GM19372 (cell line): Measurements from ENCODE around the gene RGS14.
"Not testable (repeated sequence)": the region's sequence is repeated elsewhere in the genome, so short reads cannot be mapped to it uniquely, and the experiment has no call there.

ENCODE experiments used
- ATAC-seq: cut with Tn5 transposase; IDR thresholded peaks from one replicate; pipeline ENCODE4 v1.9.1; 2021; ENCODE audit warnings: mild to moderate bottlenecking, low read depth, moderate library complexity; ENCODE audit not compliant: unreplicated experiment

RGS14 gene

GRCh38 chr5:177396807-177397206, 39.1 kb downstream of the RGS14 start:
- ATAC-seq, result no peak

- ATAC-seq, result no peak
Measured at GRCh38 chr5:177397875-177398390, 40.2 kb downstream of the RGS14 start.

GRCh38 chr5:177399997-177400868, 42.5 kb downstream of the RGS14 start, which contains the start of gene PFN3:
Gene PFN3, minus strand, starts transcription at chr5:177400661. Its CDS starts 85 bp downstream, at chr5:177400576.
- no peak for ATAC-seq

GRCh38 chr5:177402271-177403043, 44.7 kb downstream of the RGS14 start:
- ATAC-seq, result no peak

GRCh38 chr5:177403102-177403791, 45.5 kb downstream of the RGS14 start:
- peak; percentile 21 for ATAC-seq

GRCh38 chr5:177403792-177404640, 46.3 kb downstream of the RGS14 start:
- peak; percentile 79 for ATAC-seq

- no peak for ATAC-seq
Measured at GRCh38 chr5:177404641-177405179, 47.0 kb downstream of the RGS14 start.

- ATAC-seq, result no peak
Measured at GRCh38 chr5:177405312-177405711, 47.6 kb downstream of the RGS14 start.

- no peak for ATAC-seq
Measured at GRCh38 chr5:177405805-177406204, 48.1 kb downstream of the RGS14 start.

GRCh38 chr5:177409043-177409801, 51.5 kb downstream of the RGS14 start, which contains the start of gene F12:
Gene F12, minus strand, starts transcription at chr5:177409564. Its CDS starts 37 bp downstream, at chr5:177409527.
- ATAC-seq, result no peak

- no peak for ATAC-seq
Measured at GRCh38 chr5:177410575-177410974, 52.9 kb downstream of the RGS14 start.

- ATAC-seq, result peak; percentile 82
Measured at GRCh38 chr5:177412603-177413233, 55.0 kb downstream of the RGS14 start.

- ATAC-seq, result no peak
Measured at GRCh38 chr5:177414481-177414880, 56.8 kb downstream of the RGS14 start.

- not testable (repeated sequence) for ATAC-seq
Measured at GRCh38 chr5:177417081-177417480, 59.4 kb downstream of the RGS14 start.

- ATAC-seq, result no peak
Measured at GRCh38 chr5:177419046-177419445, 61.3 kb downstream of the RGS14 start.

GRCh38 chr5:177420472-177420871, 62.7 kb downstream of the RGS14 start:
- not testable (repeated sequence) for ATAC-seq

GRCh38 chr5:177421062-177421798, 63.5 kb downstream of the RGS14 start:
- ATAC-seq, result no peak
